ENCODE results near the gene MED8. TPM values are rescaled to one million over a fixed set of nuclear protein-coding genes. Genes with fewer than 3 reads are reported as not detected.

Gene MED8
- total and polyA plus RNA-seq, 2 of the 13 experiments (the other 11 are each of a cell fraction or from before 2014, with no cell fraction given) = 16.9 to 77.4 TPM

GRCh38 chr1:43349594-43350306 lies 39.9 kb downstream of the MED8 start (continued):
- TF ChIP-seq ZNF333 (CRISPR knock-in tag; IDR thresholded peaks at IDR 0.05; ENCODE audit: borderline replicate concordance) (no peak), ARID3A (IDR thresholded peaks at IDR 0.05; ENCODE audit: low read depth, low read length) (0 out of 2 replicates have a peak, but pooled peaks have one; percentile 10), PAXIP1 (CRISPR knock-in tag; conservative IDR thresholded peaks at IDR 0.05) (peak; percentile 9; the same call in 1 of the 2 replicates), REST (IDR thresholded peaks at IDR 0.05; ENCODE audit: borderline replicate concordance in 1 of 2, low read depth in 1 of 2, low read length in 2 of 2) (no peak), ZNF430 (CRISPR knock-in tag; IDR thresholded peaks at IDR 0.05) (0 out of 2 replicates have a peak, but pooled peaks have one; percentile 26), SRSF1 (optimal IDR thresholded peaks at IDR 0.05; ENCODE audit: low read depth, low read length) (no peak), MED1 (CRISPR knock-in tag; IDR thresholded peaks at IDR 0.05) (0 out of 2 replicates have a peak, but pooled peaks have one; percentile 2)

Measured in HepG2 (cell line).